NCI-H446 treated with DMSO at 0.1 percent for 48 hours (cell line): ENCODE measurements around the gene PRODH2.

Experiments
- DNase-seq: peaks from one replicate; lab custom pipeline; 2025; lab: John Stamatoyannopoulos, UW

Gene PRODH2, protein sequence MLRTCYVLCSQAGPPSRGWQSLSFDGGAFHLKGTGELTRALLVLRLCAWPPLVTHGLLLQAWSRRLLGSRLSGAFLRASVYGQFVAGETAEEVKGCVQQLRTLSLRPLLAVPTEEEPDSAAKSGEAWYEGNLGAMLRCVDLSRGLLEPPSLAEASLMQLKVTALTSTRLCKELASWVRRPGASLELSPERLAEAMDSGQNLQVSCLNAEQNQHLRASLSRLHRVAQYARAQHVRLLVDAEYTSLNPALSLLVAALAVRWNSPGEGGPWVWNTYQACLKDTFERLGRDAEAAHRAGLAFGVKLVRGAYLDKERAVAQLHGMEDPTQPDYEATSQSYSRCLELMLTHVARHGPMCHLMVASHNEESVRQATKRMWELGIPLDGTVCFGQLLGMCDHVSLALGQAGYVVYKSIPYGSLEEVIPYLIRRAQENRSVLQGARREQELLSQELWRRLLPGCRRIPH

DNA sequence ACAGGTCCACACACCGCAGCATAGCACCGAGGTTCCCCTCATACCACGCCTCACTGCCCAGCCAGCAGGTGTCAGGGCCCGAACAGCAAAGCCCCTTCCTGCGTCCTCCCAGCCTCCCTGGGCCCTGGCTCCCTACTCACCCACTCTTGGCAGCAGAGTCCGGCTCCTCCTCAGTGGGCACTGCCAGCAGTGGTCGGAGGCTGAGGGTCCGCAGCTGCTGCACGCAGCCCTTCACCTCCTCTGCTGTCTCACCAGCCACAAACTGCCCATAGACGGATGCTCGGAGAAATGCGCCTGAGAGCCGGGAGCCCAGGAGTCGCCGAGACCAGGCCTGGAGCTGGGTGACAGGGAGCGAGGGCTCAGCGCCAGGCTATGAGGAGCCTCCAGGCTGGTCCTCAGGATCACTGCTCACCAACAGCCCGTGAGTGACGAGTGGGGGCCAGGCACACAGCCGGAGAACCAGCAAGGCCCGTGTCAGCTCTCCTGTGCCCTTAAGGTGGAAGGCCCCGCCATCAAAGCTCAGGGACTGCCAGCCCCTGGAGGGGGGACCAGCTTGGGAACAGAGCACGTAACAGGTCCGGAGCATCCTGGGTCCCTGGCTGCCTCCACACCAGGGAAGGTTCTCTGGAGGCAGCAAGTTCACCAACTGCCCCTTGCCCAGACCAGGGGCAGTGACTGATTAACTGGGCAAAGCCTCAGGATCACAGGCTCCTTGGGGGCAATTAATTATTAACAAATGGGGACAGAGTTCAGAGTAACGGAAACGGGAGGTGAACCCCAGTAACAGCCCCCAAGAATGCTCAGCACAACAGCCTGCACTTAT lies at the start of gene PRODH2:
TSS of gene PRODH2 (minus strand) at position 626 of the 823 bp plus-strand sequence. CDS start at position 586, 40 bp downstream.
- no peak for DNase-seq

DNA sequence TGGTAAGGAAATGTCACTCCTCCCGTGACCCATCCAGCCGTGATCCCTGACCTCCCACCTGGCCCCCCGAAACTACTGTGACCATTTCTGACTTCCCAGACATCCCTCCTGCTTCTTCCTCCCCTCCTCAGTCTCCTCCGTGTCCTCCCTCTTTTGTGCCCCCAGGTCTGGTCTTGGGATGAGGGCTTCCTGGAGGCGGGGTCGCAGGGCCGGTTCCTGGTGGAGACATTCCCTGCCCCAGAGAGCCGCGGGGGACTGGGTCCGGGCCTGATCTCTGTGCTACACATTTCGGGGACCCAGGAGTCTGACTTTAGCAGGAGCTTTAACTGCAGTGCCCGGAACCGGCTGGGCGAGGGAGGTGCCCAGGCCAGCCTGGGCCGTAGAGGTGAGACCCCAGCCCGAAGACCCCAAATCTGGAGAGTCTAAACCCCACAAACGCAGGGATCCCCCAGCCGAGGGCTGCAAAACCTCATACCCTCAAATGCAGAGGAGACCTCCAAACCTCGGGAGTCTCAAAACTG lies 49.1 kb upstream of the PRODH2 start:
- no peak for DNase-seq

DNA sequence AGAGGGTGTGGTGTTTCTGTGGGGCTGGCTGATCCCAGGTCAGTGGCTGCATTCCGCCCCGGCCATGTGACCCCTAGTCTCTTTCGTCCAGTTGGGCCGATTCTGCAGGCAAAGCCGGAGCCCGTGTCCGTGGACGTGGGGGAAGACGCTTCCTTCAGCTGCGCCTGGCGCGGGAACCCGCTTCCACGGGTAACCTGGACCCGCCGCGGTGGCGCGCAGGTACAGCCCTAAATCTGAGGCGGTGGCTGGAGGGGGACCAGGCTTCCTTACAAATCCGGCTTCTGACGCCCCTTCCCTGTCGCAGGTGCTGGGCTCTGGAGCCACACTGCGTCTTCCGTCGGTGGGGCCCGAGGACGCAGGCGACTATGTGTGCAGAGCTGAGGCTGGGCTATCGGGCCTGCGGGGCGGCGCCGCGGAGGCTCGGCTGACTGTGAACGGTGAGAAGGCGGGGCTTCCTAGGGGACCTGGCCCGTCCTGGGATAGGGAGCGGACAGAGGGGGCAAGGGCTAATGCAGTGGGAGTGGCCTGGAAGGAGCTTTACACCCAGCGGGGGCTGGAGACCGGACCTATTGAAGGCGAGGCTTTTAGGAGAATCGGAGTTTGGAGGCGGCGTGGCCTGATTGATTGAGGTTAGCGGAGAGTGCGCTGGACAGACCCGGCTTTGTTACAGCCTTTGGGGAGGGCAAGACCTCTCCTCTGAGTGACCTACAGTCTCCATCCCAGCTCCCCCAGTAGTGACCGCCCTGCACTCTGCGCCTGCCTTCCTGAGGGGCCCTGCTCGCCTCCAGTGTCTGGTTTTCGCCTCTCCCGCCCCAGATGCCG lies 48.4 kb upstream of the PRODH2 start:
- DNase-seq: no peak

DNA sequence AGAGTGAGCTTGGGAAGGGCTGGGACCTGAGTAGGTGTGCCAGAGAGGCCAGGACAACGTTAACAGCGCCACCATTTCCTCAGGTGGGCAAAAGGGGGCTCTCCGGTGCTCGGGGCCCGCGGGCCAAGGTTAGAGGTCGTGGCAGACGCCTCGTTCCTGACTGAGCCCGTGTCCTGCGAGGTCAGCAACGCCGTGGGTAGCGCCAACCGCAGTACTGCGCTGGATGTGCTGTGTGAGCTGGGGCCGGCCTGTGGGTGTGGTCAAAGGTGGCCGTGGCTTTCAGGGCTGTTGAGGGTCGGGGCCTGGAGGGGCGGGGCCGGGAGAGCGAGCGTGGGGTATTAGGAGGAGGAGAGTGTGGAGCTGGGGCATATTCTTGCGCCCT lies 47.8 kb upstream of the PRODH2 start:
- DNase-seq: no peak

DNA sequence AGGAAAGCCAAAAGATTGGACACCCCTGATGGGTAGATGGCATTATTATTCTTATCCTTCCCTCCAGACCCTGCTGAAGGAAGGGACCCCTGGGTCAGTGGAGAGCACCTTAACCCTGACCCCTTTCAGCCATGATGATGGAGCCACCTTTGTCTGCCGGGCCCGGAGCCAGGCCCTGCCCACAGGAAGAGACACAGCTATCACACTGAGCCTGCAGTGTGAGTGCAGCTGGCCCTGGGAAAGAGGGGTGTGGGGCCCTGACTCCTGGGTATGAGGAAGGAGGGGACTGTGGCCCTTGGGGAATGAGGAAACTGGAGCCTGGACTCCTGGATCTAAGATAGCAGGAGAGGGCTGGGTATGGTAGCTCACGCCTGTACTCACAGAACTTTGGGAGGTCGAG lies 46.8 kb upstream of the PRODH2 start:
- DNase-seq: no peak

DNA sequence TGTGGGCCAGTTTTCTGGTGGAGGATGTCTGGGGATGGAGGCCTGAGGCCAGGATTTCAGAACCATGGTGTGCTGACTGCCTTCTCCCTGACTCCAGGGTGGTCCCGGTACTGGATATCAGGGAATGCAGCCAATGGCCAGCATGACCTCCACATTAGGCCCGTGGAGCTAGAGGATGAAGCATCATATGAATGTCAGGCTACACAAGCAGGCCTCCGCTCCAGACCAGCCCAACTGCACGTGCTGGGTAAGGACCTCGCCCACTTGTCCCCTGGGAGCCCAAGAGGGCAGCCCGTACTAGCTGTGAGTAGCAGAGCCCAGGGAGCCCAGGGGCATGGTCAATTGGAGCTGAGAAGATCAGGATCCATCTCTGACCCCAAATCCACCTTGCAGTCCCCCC lies 45.7 kb upstream of the PRODH2 start:
- DNase-seq: no peak

DNA sequence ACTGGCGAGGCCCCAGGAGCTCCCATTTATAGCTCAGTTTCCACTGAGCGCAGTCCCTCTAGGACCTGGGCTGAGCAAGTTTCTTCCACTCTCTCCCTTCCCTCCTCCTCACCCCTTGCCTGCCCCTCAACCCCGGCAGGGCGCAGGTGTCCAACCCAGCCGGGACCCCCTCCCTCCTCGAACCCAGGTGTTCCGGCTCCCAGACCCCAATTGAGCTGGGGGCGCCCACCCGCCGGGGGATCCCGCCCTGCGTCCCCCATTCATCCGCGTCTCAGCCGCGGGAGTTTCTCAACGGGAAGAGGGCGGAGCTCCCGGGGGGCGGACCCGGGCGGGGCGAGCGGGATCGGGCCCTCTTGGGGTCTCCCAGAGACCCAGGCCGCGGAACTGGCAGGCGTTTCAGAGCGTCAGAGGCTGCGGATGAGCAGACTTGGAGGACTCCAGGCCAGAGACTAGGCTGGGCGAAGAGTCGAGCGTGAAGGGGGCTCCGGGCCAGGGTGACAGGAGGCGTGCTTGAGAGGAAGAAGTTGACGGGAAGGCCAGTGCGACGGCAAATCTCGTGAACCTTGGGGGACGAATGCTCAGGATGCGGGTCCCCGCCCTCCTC lies 44.0 kb upstream of the PRODH2 start, which contains the start of gene KIRREL2:
TSS of gene KIRREL2 (plus strand) at position 366 of the 604 bp plus-strand sequence. CDS start at position 575, 209 bp downstream.
- no peak for DNase-seq

DNA sequence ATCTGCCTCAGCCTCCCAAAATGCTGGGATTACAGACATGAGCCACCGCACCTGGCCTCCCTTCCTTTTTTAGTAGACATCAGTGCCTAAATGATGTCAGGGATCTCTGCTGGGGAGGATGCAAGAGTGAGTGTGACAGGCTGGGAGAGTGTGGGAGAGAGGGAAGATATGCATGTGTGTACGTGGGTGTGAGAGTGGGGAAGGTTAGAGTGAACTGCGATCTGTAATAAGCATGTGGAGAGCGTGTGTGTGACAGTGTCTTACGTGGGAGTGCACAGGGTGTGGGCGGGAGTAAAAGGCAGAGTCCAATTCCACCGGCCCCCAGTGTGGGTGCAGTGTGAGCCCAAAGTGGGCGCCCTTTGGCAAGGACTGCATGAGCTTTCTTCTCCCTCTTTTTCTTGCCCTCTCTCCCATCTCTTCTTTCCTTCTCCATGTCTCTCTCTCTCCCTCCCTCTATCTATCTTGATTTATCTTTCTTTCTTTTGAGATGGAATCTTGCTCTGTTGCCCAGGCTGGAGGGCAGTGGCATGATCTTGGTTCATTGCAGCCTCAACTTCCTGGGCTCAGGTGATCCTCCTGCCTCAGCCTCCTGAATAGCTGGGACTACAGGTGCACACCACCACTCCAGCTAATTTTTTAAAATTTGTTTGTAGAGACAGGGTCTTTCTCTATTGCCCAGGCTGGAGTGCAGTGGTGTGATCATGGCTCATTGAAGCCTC lies 40.6 kb upstream of the PRODH2 start:
- DNase-seq: no peak

DNA sequence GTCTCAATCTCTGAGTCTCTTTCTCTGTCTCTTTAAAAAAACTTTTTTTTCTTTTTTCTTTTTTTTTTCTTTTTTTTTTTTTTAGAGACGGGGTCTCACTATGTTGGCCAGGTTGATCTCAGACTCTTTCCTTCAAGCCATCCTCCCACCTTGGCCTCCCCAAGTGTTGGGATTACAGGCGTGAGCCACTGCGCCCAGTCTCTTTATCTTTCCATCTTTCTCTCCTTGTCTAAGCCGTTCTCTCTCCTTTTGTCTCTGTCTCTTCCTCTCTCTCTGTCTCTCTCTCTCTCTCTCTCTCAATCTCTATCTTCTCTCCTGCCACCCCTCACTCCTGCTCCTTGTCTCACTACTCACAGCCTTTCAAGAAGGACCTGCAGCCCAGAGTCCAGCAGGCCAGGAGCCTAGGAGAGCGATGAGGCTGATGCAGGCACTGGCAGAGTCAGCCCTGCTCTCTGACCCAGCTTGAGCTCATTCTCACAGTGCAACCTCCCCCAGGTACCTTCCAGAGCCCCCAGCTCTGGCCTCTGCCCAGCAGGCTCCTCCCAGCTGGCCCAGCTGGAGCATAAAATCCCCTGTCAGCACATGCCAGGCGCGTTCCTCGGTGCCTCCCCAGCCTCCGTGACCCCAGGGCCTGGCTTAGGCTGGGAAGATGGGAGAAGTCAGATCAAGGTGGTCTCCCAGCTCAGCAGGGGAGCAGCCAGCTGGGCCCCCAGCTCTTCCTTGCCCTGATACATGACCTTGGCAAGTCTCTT lies 39.6 kb upstream of the PRODH2 start, which contains the start of gene NPHS1:
TSS of gene NPHS1 (minus strand) at position 476 of the 752 bp plus-strand sequence. CDS start 667 bp downstream, outside the sequence.
- DNase-seq: no peak

DNA sequence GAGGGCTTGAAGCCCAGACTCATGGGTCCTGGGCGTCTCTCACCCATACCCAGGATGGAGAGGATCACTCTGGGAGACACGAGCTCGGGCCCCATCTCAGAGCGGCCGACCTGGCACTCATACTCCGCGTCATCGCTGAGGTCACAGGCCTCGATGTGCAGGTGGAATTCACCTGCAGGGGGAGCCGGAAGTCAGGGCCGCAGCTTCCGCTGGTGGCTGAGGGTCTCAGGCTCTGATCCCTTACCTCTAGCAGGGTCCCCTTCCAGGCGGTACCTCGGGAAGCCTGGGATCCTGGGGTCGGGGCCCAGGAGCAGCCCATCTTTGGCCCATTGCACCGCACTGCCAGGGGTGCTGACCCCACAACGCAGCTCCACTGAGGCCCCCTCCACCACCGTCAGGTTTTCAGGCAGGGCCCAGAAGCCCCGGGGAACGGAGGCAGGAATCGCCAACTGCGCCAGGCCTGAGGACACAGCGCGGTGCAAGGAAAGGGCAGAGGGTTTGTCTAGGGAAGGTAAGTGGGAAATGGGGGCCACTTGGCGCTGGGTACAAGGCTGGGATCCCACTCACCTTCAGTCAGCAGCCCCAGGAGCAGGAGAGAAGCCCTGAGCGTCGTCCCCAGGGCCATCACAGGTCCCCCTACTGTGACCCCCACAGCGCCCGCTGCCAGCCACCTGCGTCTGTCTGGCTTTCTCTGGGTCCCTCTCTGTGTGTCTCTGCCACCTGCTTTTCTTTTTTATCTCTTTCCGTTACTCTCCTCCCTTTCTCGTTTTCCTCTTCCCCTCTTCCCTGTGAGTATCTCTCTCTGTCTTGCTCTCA lies 38.8 kb upstream of the PRODH2 start:
- DNase-seq: no peak

DNA sequence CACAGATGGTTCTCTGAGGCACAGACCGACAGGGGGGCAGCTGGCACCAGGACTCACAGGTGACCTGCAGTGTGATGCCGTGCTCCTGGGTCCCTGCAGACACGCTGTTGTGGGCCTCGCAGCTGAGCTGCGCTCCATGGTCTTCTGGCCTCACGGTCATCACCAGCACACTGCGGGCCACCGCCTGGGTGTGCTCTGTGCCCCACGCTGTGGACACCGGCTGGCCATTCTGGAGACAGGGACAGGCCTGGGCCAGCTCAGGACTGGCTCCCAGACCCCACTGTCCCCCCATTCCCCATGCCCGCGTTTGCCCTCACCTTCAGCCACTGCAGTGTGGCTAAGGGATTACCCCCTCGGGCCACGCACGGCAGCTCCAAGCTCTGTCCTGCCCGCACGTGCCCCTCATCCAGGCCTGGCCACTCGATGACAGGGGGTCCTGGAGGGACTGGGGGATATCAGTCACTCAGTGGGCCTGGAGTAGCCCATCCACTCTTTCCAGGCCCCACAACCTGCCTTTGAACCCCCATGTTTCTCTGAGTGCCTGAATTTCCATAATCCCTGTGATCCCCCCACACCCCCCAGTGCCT lies 36.4 kb upstream of the PRODH2 start:
- DNase-seq: no peak

DNA sequence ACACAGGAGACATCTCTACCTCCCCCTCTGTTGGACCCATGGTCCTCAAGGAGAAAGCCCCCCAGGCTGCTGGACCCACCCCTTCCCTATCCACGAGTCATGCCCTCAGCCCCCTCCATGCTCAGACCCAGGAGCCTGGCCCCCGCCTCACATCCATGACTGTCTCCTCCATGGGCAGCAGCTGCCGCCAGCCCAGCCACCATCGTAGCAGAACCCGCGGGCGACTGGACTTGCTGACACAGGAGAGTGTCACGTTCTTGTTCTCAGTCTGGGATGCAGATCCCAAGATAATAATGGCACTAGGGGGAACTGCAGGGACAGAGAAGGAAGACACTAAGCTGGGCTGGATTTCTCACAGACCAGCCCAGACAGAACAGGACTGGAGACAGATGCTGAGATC lies 35.8 kb upstream of the PRODH2 start:
- DNase-seq: no peak

DNA sequence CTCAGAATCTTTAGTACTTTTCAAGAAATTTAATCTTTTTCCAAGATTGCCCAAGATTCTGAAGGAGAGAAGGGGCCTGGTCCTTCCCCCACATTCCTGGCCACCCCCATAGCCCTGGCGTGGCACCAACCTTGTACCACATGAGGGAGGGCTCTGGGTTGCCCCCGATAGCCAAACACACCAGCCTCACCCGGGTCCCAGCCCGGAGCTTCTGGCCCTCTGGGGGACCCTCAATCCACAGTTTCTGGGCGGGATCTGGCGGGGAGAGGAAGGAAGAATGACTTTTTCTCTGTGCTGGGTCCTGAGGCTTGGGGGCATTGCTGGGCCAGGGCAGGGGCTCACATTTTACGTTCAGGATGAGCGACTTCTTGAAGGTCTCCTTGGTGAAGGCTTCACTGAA lies 35.3 kb upstream of the PRODH2 start:
- no peak for DNase-seq

DNA sequence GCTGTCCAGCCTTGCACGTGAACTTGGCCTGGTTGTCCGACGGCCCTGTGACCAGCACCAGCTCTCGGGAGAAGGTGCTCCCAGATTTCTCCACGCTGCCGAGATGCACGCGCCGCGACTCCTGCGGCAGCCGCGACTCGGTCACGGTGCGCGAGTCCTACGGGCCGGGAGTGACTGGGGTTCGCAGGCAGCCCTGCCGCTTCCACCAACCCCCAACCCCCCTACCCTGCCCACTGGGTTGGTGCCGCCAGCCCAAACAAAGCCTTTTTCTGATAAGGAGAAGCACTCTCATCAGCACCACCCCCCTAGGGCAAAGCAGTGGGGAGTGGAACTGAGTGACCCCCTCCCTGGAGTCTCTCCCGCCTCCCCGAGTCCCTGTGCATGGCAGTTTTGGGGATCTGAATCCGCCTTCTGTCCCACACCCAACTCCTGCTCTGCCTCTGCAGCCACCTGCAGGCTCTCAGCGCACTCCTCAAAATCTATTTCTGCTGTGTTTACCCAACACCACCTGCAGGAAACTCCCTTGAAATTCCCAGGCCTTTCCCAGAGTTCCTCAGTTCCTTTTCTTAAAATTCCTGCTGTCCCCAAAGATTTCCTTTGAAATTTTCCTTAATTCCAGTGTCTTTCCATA lies 33.5 kb upstream of the PRODH2 start:
- no peak for DNase-seq

DNA sequence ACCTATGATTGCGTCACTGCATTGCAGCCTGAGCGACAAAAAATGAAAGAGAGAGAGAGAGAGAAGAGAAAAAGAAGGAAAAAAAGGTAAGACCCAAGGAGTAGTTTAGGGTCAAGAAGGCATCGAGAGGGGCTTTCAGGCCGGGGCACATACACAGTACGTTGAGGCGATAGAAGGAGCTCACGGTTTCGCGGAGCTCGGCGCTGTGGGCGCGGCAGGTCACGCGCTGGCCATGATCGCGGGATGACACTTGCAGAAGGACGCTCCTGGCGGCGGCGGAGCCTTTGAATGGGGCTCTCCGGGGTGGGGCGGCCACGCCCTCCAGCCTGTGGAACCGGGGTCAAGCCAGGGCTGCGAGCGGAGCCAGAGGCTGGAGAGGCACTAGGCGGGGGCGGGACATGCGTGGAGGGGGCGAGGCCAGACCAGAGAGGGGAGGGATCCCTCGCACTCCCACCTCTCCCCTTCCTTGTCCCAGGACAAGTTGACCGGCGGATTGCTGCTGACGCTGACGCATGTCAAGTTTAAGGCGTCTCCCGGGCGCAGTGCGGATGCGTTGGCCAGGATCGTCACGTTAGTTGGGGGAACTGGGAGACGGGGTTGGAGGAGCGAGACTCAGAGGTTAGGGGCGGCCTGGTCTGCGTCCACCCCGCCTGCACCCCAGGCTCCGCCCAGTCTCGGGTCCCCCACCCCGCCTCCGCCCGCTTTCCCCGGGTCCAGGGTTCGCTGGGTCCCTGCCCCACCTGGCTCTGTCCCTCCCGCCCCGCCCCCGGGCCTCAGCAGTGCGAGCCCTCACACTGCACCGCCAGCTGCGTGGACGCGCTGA lies 32.8 kb upstream of the PRODH2 start:
- no peak for DNase-seq

DNA sequence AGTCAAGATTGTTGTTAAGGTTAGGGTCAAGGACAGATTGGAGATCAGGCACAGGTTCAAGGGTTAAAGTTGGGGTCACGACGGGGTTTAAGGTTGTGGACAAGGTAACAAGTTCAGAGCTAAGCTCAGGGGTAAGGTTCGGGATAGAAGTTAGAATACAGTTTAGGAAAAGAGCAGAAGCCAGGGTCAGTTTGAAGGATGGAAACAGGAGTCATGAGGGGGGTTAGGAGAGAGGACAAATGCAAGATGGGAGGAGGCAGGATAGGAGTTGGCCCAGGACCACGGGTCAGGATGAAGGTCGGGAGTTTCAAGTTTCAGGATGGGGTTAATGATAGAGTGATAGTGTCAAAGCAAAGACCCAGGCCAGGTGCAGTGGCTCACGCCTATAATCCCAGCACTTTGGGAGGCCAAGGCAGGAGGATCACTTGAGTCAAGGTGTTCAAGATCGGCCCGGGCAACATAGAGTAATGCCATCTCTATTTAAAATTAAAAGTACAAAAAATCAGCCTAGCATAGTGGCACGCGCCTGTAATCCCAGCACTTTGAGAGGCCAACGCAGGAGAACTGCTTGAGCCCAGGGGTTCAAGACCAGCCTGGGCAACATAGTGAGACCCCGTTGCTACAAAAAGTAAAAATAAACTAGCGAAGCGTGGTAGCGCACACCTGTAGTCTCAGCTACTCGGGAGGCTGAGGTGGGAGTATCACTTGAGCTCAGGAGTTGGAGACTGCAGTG lies 32.0 kb upstream of the PRODH2 start:
- DNase-seq: no peak
